Bronchial epithelial cell (primary cell): ENCODE results near the gene ZNF496. TPM values are rescaled to one million over a fixed set of nuclear protein-coding genes. Genes with fewer than 3 reads are reported as not detected.
A peak's percentile ranks its signal among the peaks of the same experiment; 100 is the strongest.

ENCODE experiments used
- DNase-seq: peaks from one replicate; pipeline ENCODE4 v3.0.0-alpha.2; 2010; ENCODE audit warnings: low read depth
- FAIRE-seq: peaks from 2 replicates; lab custom pipeline; 2011; peaks lifted over from hg19 to GRCh38; lab: Jason Lieb, UNC
- H3K27me3 ChIP-seq: 2 replicates; pipeline ENCODE4 v1.5.1; 2011; ENCODE audit warnings: low read length; ENCODE audit not compliant: control insufficient read depth, insufficient read depth
- H3K36me3 ChIP-seq: 2 replicates; pipeline ENCODE4 v1.5.1; 2011; ENCODE audit warnings: low read length; ENCODE audit not compliant: control insufficient read depth, insufficient read depth
- H3K4me3 ChIP-seq: 2 replicates; pipeline ENCODE4 v1.5.1; 2011; ENCODE audit warnings: mild to moderate bottlenecking, low read depth, low read length, control low read depth
- CTCF ChIP-seq: IDR thresholded peaks from 2 replicates; pipeline ENCODE4 v1.5.1; 2011; ENCODE audit warnings: mild to moderate bottlenecking, moderate library complexity, low read length, control low read depth, inconsistent platforms; ENCODE audit not compliant: insufficient read depth, severe bottlenecking
- total RNA-seq: library from RNA; depleted of rRNA; stranded (reverse); fragments of >200 nt; gene quantifications from 2 replicates; pipeline ENCODE4 v1.2.1, GENCODE V29; 2014

The ZNF496 gene
- total RNA-seq, 1 donor from 2014 or later = 9.5 TPM

GRCh38 chr1:247373721-247374141, 42.1 kb upstream of the ZNF496 start:
- TF ChIP-seq CTCF = peak; percentile 55
- Histone ChIP-seq H3K4me3 (no peak overlapping the region), H3K27me3 (no peaks in the 10 kb centered on the region), H3K36me3 (no peaks in the 10 kb centered on the region)
- FAIRE-seq = no peak
- DNase-seq = no peak

GRCh38 chr1:247371801-247372259, 40.2 kb upstream of the ZNF496 start:
- H3K36me3 ChIP-seq = no peaks in the 10 kb centered on the region
- H3K27me3 ChIP-seq = no peaks in the 10 kb centered on the region
- no peak overlapping the region for H3K4me3 ChIP-seq
- FAIRE-seq (no peak), DNase-seq (no peak)
- TF ChIP-seq CTCF = no peak

- DNase-seq = no peak
- no peak for TF ChIP-seq CTCF
- Histone ChIP-seq H3K27me3 (no peaks in the 10 kb centered on the region), H3K36me3 (no peaks in the 10 kb centered on the region), H3K4me3 (no peak overlapping the region)
- no peak for FAIRE-seq
Observed at GRCh38 chr1:247370786-247371732, 39.4 kb upstream of the ZNF496 start.

- no peak for FAIRE-seq
- no peak overlapping the region for H3K4me3 ChIP-seq
- no peaks in the 10 kb centered on the region for H3K36me3 ChIP-seq
- TF ChIP-seq CTCF = no peak
- H3K27me3 ChIP-seq = no peaks in the 10 kb centered on the region
- DNase-seq = peak; percentile 15
Observed at GRCh38 chr1:247368490-247369145, 37.0 kb upstream of the ZNF496 start.

GRCh38 chr1:247367786-247368422, 36.2 kb upstream of the ZNF496 start:
- no peaks in the 10 kb centered on the region for H3K36me3 ChIP-seq
- no peak overlapping the region for H3K4me3 ChIP-seq
- DNase-seq = peak; percentile 68
- H3K27me3 ChIP-seq = no peaks in the 10 kb centered on the region
- no peak for TF ChIP-seq CTCF
- no peak for FAIRE-seq
